Large intestine (tissue), 3 donors: ENCODE measurements around the gene PHF21B. TPM values are rescaled to one million over a fixed set of nuclear protein-coding genes. Genes with fewer than 3 reads are reported as not detected.
"Not testable (repeated sequence)": the region's sequence is repeated elsewhere in the genome, so short reads cannot be mapped to it uniquely, and the experiment has no call there.

Experiments used
- DNase-seq, 2 donors: peaks; one replicate each; pipeline versions ENCODE4 v3.0.0 to v3.0.0-alpha.2; 2013
- H3K27ac ChIP-seq: one replicate; pipeline ENCODE4 v1.5.1; 2013; ENCODE audit warnings: low read length
- H3K27me3 ChIP-seq: 2 replicates; pipeline ENCODE4 v1.6.1; 2013; ENCODE audit warnings: low read length; ENCODE audit not compliant: control insufficient read depth, insufficient read depth
- H3K36me3 ChIP-seq: 2 replicates; pipeline ENCODE4 v1.6.1; 2013; ENCODE audit warnings: low read length; ENCODE audit not compliant: control insufficient read depth, insufficient read depth
- H3K4me1 ChIP-seq: one replicate; pipeline ENCODE4 v1.6.1; 2013; ENCODE audit warnings: low read length; ENCODE audit not compliant: control insufficient read depth, insufficient read depth
- H3K4me3 ChIP-seq: one replicate; pipeline ENCODE4 v1.5.1; 2013; ENCODE audit warnings: low read length
- H3K9me3 ChIP-seq: one replicate; pipeline ENCODE4 v1.6.1; 2013; ENCODE audit warnings: mild to moderate bottlenecking, low read depth, low read length, moderate library complexity; ENCODE audit not compliant: control insufficient read depth
- WGBS: methylation state at CpG from one replicate; pipeline ENCODE4 v1.1.5; 2013; ENCODE audit warnings: low lambda C conversion rate; ENCODE audit not compliant: insufficient coverage; 5-methylcytosine and 5-hydroxymethylcytosine counted together
- polyA plus RNA-seq: library from polyadenylated mRNA; unstranded; fragments of 120-200 nt; gene quantifications from one replicate; pipeline ENCODE4 v1.2.1, GENCODE V29; 2013

The PHF21B gene
- polyA plus RNA-seq, 1 donor = 0.63 TPM

DNA sequence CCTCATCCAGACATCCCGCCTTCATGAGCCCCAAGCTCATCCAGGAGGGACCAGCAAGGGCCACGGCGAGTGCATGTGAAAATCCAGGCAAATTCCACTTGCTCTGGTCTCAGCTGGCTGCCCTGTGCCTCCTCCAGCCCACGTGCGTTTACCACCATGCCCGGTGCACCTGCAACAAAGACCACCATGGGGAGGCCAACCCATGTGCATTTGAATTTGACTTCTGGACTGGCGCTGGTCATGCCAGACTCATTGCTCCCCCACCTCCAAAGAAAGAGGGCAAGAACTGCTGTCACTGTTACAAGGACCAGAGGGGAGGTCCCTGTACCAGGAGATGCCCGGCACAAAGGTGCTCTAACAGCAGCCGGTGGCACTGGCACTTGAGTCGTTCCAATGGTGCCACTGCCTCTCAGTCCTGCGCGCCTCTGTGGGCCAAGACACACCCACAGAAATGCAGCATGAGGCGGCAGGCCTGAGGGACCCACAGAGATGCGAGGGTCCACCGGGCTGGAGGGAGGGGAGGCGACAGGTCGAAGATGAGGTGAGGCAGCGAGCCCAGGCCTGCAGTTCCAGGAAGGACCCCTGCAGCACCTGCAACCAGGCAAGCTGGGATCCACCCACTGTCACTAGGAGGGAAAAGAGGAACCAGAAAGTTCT, 80.3 kb downstream of the PHF21B start:
- Histone ChIP-seq H3K4me1 (no peaks in the 10 kb centered on the region), H3K27ac (no peak overlapping the region), H3K36me3 (no peaks in the 10 kb centered on the region), H3K9me3 (no peaks in the 10 kb centered on the region), H3K4me3 (no peak overlapping the region), H3K27me3 (peaks cover 12% of the 10 kb centered on the region)
- 80% methylated on average over 2 of the region's 18 CpGs for WGBS
- DNase-seq = no peak

DNA sequence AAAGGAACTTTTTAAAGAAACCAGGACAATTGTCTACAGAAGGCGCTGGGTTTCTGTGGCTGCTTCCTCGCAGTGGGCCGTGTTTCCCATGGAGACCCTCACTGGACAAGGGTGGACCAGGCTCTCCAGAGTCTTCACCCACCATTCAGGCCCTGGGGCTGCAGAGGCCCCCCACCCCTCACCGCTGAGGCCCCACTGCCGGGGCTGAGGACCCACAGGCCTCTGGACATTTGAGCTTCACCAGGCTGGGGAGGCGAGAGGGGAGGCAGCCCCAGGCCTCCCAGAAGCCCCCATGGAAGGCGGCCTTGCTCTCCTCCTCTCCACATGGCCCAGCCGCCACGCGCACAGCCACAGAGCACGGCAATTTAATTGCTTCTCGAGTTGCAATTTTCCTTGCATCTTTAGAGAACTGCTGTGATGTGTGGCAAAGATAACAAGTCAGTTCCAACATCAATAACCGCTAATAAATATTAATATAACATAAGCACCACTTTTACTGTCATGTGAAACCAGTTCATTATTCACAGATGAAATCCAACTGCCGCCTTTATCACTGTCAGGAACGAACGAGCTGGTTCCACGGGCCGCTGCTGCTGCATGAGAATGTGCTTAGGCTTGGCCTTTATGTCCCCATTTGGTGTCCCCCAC, 81.0 kb downstream of the PHF21B start:
- H3K4me3 ChIP-seq = no peak overlapping the region
- no peaks in the 10 kb centered on the region for H3K9me3 ChIP-seq
- no peaks in the 10 kb centered on the region for H3K36me3 ChIP-seq
- DNase-seq = no peak
- H3K4me1 ChIP-seq = no peaks in the 10 kb centered on the region
- WGBS = 60% methylated on average over 1 of the region's 18 CpGs
- no peak overlapping the region for H3K27ac ChIP-seq
- H3K27me3 ChIP-seq = peaks cover 12% of the 10 kb centered on the region

DNA sequence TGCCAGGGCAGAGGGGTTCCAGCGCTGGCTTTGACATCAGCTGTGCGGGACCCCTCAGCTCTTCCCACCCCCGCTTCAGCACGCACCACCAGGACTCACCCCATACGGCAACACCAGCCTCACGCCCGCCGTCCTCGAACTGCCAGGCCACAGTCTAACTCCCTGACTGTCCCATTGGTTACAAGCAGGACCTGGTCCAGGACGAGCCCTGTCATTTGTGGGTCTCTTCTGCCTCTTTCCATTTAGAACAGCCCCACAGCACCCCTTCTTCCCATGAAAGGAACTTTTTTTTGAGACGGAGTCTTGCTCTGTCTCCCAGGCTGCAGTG, 81.7 kb downstream of the PHF21B start:
- Histone ChIP-seq H3K36me3 (no peaks in the 10 kb centered on the region), H3K27ac (no peak overlapping the region), H3K27me3 (peaks cover 12% of the 10 kb centered on the region), H3K4me3 (no peak overlapping the region), H3K4me1 (no peaks in the 10 kb centered on the region), H3K9me3 (no peaks in the 10 kb centered on the region)
- no peak for DNase-seq
- no CpG with 5 or more reads among the region's 11 CpGs for WGBS

DNA sequence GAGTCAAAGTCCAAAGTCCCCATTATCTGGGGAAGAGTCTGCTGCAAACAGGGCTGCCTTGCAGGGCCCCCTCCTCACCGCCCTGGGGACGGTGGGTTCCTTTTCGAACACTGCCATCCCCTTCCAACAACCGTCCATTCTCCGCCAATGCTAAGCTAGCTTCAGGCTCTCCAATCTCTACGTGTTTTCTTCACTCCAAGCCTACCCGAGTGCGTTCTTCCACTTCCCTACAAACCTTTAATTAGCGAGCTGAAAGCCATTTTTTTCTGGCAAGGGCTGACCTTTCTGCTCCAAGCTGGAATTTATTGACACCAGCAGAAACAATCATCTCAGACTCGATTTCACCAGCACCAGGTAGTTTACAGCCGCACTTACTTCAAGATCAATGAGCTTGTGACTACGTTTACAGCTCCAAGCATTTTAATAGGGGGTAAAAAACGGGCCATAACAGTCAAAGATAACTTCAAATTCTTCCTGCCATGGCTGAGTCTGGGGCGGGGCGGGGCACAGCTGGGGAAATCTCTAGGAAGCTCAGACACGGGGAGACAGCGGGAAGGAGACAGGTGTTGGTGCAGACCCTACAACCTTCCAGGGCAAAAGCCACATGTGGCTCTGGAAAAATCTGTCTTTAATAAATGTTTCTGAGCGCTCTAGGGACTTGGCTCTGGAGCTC, 82.2 kb downstream of the PHF21B start:
- Histone ChIP-seq H3K27ac (no peak overlapping the region), H3K4me1 (no peaks in the 10 kb centered on the region), H3K27me3 (peaks cover 12% of the 10 kb centered on the region), H3K4me3 (no peak overlapping the region), H3K36me3 (no peaks in the 10 kb centered on the region), H3K9me3 (no peaks in the 10 kb centered on the region)
- WGBS = 27% methylated on average over 5 of the region's 18 CpGs
- peak; percentile 5 to 33 for DNase-seq

DNA sequence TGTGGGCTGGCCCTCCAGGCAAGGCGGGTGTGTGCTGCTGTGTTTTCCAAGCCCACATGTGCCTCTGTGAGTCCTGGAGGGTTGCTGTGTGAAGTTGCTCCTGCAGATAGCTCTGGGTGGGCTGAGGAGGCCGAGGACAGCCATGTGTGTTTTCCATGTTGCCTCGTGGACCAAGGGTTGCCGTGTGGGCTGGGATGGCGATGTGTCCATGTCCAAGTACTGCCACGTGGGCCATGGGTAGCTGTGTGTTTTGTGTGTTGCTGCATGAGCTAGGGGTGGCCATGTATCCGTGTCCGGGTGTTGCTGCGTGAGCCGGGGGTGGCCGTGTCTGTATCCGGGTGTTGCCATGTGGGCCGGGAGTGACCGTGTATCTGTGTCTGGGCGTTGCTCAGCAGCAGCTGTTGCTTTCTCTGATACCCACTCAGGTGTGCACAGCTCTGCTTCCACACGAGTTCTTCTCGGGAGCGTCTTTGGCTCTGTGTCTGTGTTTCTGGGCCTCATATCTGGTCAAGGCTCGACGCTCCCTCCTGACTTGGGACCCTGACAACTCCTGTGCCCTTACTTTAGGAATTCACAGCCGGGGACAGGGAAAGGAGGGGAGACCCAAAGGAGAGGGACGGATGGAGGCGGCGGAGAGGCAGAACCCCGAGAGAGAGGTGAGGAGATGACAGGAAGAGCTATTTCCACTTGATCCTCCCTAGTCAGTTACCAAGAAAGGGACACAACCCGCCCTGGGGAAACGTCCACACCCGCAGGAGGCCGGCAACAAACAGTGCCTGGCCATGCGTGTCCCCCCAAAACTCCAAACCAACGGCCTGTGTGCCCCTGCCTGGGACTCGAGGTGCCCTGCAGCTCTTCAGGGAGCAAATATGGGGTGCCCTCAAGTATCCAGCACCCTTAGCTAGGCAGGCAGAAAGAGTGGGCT, 83.1 kb downstream of the PHF21B start:
- Histone ChIP-seq H3K27ac (no peak overlapping the region), H3K4me3 (no peak overlapping the region), H3K4me1 (no peaks in the 10 kb centered on the region), H3K27me3 (peaks cover 9% of the 10 kb centered on the region), H3K36me3 (no peaks in the 10 kb centered on the region), H3K9me3 (no peaks in the 10 kb centered on the region)
- no CpG with 5 or more reads among the region's 32 CpGs for WGBS
- DNase-seq = no peak

DNA sequence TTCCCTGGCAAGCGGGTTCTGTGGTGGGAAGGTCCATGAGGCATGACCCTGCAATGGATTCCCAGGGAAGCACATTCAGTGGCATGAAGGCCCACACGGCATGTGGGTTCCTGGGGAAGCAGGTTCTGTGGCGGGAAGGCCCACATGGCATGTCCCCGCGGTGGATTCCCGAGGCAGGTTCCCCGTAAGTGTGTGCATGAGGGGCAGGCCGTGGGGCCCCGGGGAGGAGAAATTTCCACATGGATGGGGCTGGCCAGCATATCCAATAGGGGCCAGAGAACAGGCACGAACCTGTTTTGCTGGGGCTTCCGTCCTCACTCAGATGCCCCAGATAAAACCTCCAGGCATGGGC, 83.7 kb downstream of the PHF21B start:
- Histone ChIP-seq H3K27me3 (peaks cover 3% of the 10 kb centered on the region), H3K27ac (no peak overlapping the region), H3K36me3 (no peaks in the 10 kb centered on the region), H3K4me3 (no peak overlapping the region), H3K4me1 (no peaks in the 10 kb centered on the region), H3K9me3 (no peaks in the 10 kb centered on the region)
- DNase-seq = no peak
- no CpG with 5 or more reads among the region's 11 CpGs for WGBS

DNA sequence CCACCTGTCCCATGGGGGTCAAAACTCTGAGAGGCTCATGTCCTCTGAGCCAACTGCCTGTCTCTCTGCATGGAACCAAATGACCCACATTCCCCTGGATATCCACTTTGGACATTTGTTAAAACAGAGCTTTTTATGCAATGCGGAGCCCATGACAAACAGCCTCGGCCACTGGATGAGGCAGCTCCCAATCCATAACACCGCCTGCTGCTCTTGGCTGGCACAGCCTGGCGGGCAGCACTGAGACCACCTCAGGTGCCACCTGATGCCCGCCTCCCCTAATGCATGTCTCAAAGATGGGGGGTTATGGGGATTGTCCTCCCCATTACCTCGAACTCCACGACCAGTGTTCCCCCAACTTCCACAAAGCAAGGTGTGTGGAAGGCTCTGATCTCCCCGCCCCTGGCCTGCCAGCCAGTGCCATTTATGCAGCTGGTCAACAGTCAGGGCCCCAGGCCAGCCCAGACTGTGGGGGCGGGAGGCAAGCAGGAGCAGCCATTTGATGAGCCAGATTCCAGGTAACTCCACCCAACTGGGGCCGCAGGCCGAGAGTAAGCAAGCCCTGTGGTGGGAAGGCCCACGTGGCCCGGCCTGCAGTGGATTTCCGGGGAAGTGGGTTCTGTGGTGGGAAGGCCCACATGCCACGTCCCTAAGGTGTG, 84.2 kb downstream of the PHF21B start:
- Histone ChIP-seq H3K4me3 (no peak overlapping the region), H3K9me3 (no peaks in the 10 kb centered on the region), H3K4me1 (no peaks in the 10 kb centered on the region), H3K27me3 (no peaks in the 10 kb centered on the region), H3K36me3 (no peaks in the 10 kb centered on the region), H3K27ac (no peak overlapping the region)
- no peak for DNase-seq
- WGBS = no CpG with 5 or more reads among the region's 15 CpGs

DNA sequence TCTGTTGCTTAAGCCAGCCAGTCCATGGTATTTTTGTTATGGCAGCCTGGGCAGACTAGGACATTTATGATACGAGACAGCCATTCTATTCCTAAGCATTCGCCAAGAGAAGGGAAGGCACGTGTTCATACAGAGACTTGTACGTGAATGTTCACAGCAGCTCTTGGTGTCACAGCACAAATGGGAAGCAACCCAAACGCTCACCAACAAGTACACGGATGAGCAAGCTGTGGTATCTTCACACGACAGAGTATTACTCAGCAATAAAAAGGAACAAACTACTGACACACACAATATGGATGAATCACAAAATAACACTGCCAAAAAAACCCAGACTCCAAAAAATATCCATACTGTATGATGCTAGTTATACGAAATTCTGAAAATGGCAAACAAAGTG, 85.1 kb downstream of the PHF21B start:
- no peak overlapping the region for H3K27ac ChIP-seq
- H3K9me3 ChIP-seq = no peaks in the 10 kb centered on the region
- H3K4me3 ChIP-seq = no peak overlapping the region
- no peaks in the 10 kb centered on the region for H3K36me3 ChIP-seq
- no peak for DNase-seq
- WGBS = 100% methylated on average over 1 of the region's 8 CpGs
- H3K27me3 ChIP-seq = no peaks in the 10 kb centered on the region
- H3K4me1 ChIP-seq = no peaks in the 10 kb centered on the region

DNA sequence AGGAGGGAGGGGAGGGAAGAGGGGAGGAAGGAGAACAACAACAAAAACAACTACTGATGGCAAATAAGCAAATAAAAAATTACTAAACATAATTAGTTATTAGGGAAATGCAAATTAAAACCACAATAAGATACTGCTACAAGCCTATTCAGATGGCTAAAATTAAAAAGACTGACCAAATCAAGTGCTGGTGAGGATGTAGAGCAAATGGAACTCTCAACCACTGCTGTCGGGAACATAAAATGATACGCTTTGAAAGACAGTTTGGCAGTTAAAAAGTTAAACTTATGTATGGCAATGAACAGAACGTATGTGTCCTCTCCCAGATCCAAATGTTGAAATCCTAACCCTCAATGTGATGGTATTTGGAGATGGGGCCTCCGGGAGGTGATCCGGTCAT, 85.7 kb downstream of the PHF21B start:
- H3K27ac ChIP-seq = no peak overlapping the region
- WGBS = 100% methylated on average over 1 of the region's 5 CpGs

DNA sequence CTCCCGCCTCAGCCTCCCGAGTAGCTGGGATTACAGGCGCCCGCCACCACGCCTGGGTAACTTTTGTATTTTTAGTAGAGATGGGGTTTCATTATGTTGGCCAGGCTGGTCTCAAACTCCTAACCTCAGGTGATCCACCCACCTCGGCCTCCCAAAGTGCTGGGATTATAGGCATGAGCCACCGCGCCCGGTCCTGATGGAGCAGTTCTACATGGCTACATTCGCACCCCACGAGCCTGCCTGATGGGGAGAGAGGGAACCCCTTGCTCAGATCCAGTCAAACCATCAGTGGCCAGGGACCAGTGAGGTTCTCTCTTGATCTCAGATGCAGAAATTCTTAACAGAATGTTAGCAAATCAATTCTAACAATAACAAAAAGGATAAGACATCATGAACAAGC, 88.0 kb downstream of the PHF21B start:
- H3K27me3 ChIP-seq, H3K4me3 ChIP-seq, H3K36me3 ChIP-seq, H3K9me3 ChIP-seq, H3K4me1 ChIP-seq, DNase-seq, H3K27ac ChIP-seq: not testable (repeated sequence)
- no CpG with 5 or more reads among the region's 11 CpGs for WGBS

More for the DNA sequence above, 85.7 kb downstream of the PHF21B start:
- H3K4me1 ChIP-seq = no peaks in the 10 kb centered on the region
- no peaks in the 10 kb centered on the region for H3K27me3 ChIP-seq
- no peaks in the 10 kb centered on the region for H3K9me3 ChIP-seq
- H3K4me3 ChIP-seq = no peak overlapping the region
- H3K36me3 ChIP-seq = no peaks in the 10 kb centered on the region
- no peak for DNase-seq
